ENCODE data around the gene SLC39A1. TPM values are rescaled to one million over a fixed set of nuclear protein-coding genes. Genes with fewer than 3 reads are reported as not detected.

SLC39A1 gene
- total and polyA plus RNA-seq, 9 of the 15 experiments (the other 6 are each of a cell fraction or from before 2014, with no cell fraction given) = 9.9 to 81.1 (median 62.7) TPM

- TF ChIP-seq BCL6 (CRISPR knock-in tag; IDR thresholded peaks at IDR 0.05) (0 out of 2 replicates have a peak, but pooled peaks have one; percentile 41), CEBPG (CRISPR knock-in tag; IDR thresholded peaks at IDR 0.05) (peak; percentile 95), CEBPG (tag; conservative IDR thresholded peaks at IDR 0.05 in 1 of 2, IDR thresholded peaks at IDR 0.05 in 1 of 2) (peak; percentile 77 to 97), TOE1 (IDR thresholded peaks at IDR 0.05; ENCODE audit: borderline replicate concordance) (peak; percentile 61; the same call in 1 of the 2 replicates), TOE1 (CRISPR knock-in tag; IDR thresholded peaks at IDR 0.05; ENCODE audit: borderline replicate concordance, low read depth) (peak; percentile 93; the same call in 1 of the 2 replicates), ZBTB7A (IDR thresholded peaks at IDR 0.05; ENCODE audit: borderline replicate concordance, control insufficient read depth, low read depth, low read length) (peak; percentile 80), ZNF830 (CRISPR knock-in tag; IDR thresholded peaks at IDR 0.05) (no peak), BRD4 (IDR thresholded peaks at IDR 0.05) (0 out of 2 replicates have a peak, but pooled peaks have one; percentile 46), DNMT1 (IDR thresholded peaks at IDR 0.05) (no peak), CTBP1 (IDR thresholded peaks at IDR 0.05; ENCODE audit: borderline replicate concordance) (peak; percentile 58; the same call in 1 of the 2 replicates), CAMTA2 (CRISPR knock-in tag; conservative IDR thresholded peaks at IDR 0.05) (no peak), MAFG (tag; conservative IDR thresholded peaks at IDR 0.05) (no peak), ESRRB (CRISPR knock-in tag; IDR thresholded peaks at IDR 0.05; ENCODE audit: borderline replicate concordance) (no peak), ZC3H11A (IDR thresholded peaks at IDR 0.05; ENCODE audit: low read depth, low read length) (no peak), PURB (CRISPR knock-in tag; IDR thresholded peaks at IDR 0.05; ENCODE audit: low read depth) (no peak), ZFP36 (IDR thresholded peaks at IDR 0.05; ENCODE audit: low read depth, low read length, partially characterized antibody) (no peak), ATF6 (CRISPR knock-in tag; IDR thresholded peaks at IDR 0.05) (no peak), AFF4 (CRISPR knock-in tag; IDR thresholded peaks at IDR 0.05) (peak; percentile 99), TCF3 (CRISPR knock-in tag; IDR thresholded peaks at IDR 0.05) (no peak; the same call in 1 of the 2 replicates), SAFB (IDR thresholded peaks at IDR 0.05; ENCODE audit: borderline replicate concordance, low read depth, low read length) (no peak), CREB1 (IDR thresholded peaks at IDR 0.05) (peak; percentile 93), CREB1 (CRISPR knock-in tag; IDR thresholded peaks at IDR 0.05) (peak; percentile 94)
- TF ChIP-seq, protein P1, sequence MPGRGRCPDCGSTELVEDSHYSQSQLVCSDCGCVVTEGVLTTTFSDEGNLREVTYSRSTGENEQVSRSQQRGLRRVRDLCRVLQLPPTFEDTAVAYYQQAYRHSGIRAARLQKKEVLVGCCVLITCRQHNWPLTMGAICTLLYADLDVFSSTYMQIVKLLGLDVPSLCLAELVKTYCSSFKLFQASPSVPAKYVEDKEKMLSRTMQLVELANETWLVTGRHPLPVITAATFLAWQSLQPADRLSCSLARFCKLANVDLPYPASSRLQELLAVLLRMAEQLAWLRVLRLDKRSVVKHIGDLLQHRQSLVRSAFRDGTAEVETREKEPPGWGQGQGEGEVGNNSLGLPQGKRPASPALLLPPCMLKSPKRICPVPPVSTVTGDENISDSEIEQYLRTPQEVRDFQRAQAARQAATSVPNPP (IDR thresholded peaks at IDR 0.05; ENCODE audit: borderline replicate concordance, insufficient read depth, insufficient read length) = no peak
These were observed 27.3 kb upstream of the SLC39A1 start, which contains the start of gene RPS27 (continued) for GRCh38 chr1:153990468-153991150.
